Measurements from ENCODE around the gene TMEM187. TPM values are rescaled to one million over a fixed set of nuclear protein-coding genes. Genes with fewer than 3 reads are reported as not detected.

Gene TMEM187
- total RNA-seq, 1 donor from 2014 or later = 19.2 TPM

GRCh38 chrX:153948002-153948466 is 24.5 kb upstream of the TMEM187 start:
- H3K9me3 Mint-ChIP-seq (ENCODE audit: unreplicated experiment) = no peaks in the 10 kb centered on the region
- DNase-seq (ENCODE audit: extremely low spot score, unreplicated experiment) = no peak
- no peak overlapping the region for H3K4me3 Mint-ChIP-seq (ENCODE audit: unreplicated experiment)

GRCh38 chrX:153948847-153949805 is 23.4 kb upstream of the TMEM187 start:
- no peak overlapping the region for H3K4me3 Mint-ChIP-seq (ENCODE audit: unreplicated experiment)

More at GRCh38 chrX:153948002-153948466, 24.5 kb upstream of the TMEM187 start:
- Mint-ChIP-seq H3K36me3 (ENCODE audit: unreplicated experiment) (peaks cover 23% of the 10 kb centered on the region), H3K4me1 (ENCODE audit: unreplicated experiment) (peaks cover 10% of the 10 kb centered on the region), H3K27me3 (ENCODE audit: unreplicated experiment) (no peaks in the 10 kb centered on the region), H3K27ac (ENCODE audit: unreplicated experiment) (no peak overlapping the region)
- no peak for TF ChIP-seq CTCF (IDR thresholded peaks at IDR 0.05)

DNA sequence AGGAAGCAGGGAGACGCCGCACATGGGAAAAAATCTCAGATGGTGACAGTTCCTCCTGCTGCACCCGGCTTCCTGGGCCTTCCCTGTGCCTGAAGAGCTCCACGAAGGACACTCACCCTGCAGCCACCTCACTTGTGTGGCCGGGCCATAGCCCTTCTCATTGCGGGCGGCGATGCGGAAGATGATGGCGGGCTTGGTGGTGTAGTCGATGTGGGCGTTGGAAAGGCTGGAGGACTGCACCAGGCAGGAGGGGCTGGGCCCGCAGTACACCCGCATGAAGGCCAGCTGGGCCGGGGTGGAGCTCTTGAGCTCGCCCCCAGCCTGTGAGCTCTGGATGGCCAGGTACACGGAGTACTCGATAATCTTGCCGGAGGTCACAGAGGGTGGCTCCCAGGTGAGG is 22.4 kb upstream of the TMEM187 start:
- Mint-ChIP-seq H3K9me3 (ENCODE audit: unreplicated experiment) (no peaks in the 10 kb centered on the region), H3K27ac (ENCODE audit: unreplicated experiment) (no peak overlapping the region)

More at GRCh38 chrX:153948847-153949805, 23.4 kb upstream of the TMEM187 start:
- TF ChIP-seq CTCF (IDR thresholded peaks at IDR 0.05) = no peak
- H3K4me1 Mint-ChIP-seq (ENCODE audit: unreplicated experiment) = peaks cover 13% of the 10 kb centered on the region
- no peaks in the 10 kb centered on the region for H3K27me3 Mint-ChIP-seq (ENCODE audit: unreplicated experiment)
- peaks cover 25% of the 10 kb centered on the region for H3K36me3 Mint-ChIP-seq (ENCODE audit: unreplicated experiment)
- H3K9me3 Mint-ChIP-seq (ENCODE audit: unreplicated experiment) = no peaks in the 10 kb centered on the region
- no peak overlapping the region for H3K27ac Mint-ChIP-seq (ENCODE audit: unreplicated experiment)
- DNase-seq (ENCODE audit: extremely low spot score, unreplicated experiment) = no peak

DNA sequence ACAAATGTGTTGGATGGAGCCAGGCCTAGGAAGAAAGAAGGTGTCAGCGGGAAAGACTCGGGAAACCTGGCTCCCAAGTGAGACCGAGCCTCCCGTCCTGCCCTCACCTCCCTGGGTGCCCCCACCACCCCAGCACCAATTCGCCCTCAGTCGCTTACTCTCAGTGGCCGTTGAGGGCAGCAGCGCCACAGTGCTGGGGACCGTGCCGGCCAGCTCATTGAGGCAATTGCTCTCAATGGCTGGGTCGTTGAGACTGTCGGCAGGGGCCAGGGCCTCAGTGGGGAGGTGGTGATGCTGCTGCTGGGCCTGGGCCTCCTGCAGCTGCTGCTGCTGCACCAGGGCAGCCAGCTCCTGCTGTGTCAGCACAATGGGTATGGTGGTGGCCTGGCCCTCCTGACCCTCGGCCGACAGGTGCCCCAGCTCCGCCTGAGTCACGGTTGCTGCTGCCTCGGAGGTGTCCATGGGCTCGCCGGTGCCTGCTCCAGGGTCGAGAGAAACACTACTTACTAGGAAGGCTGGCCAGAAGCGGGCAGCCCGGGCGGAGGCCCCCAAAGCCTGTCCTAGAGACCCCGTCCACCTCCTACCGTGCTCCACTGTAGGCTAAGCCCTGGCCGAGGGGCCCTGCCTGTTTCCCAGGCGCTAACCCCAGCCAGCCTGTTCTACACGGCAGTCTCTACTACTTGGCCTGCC is 20.7 kb upstream of the TMEM187 start:
- peaks cover 42% of the 10 kb centered on the region for H3K36me3 Mint-ChIP-seq (ENCODE audit: unreplicated experiment)
- peaks cover 13% of the 10 kb centered on the region for H3K4me1 Mint-ChIP-seq (ENCODE audit: unreplicated experiment)
- H3K4me3 Mint-ChIP-seq (ENCODE audit: unreplicated experiment) = no peak overlapping the region
- H3K27me3 Mint-ChIP-seq (ENCODE audit: unreplicated experiment) = no peaks in the 10 kb centered on the region
- H3K9me3 Mint-ChIP-seq (ENCODE audit: unreplicated experiment) = no peaks in the 10 kb centered on the region
- no peak overlapping the region for H3K27ac Mint-ChIP-seq (ENCODE audit: unreplicated experiment)
- DNase-seq (ENCODE audit: extremely low spot score, unreplicated experiment) = no peak
- TF ChIP-seq CTCF (IDR thresholded peaks at IDR 0.05) = no peak

More for the DNA sequence above, 22.4 kb upstream of the TMEM187 start:
- Mint-ChIP-seq H3K4me1 (ENCODE audit: unreplicated experiment) (peaks cover 13% of the 10 kb centered on the region), H3K27me3 (ENCODE audit: unreplicated experiment) (no peaks in the 10 kb centered on the region), H3K36me3 (ENCODE audit: unreplicated experiment) (peaks cover 31% of the 10 kb centered on the region), H3K4me3 (ENCODE audit: unreplicated experiment) (no peak overlapping the region)
- DNase-seq (ENCODE audit: extremely low spot score, unreplicated experiment) = no peak
- no peak for TF ChIP-seq CTCF (IDR thresholded peaks at IDR 0.05)

All from osteocyte (in vitro differentiated cells).